Neutrophil (primary cell): ENCODE measurements around the gene RADIL.
"Not testable (repeated sequence)": the region's sequence is repeated elsewhere in the genome, so short reads cannot be mapped to it uniquely, and the experiment has no call there.

Experiments used
- H3K27ac ChIP-seq: fragments of 200-600 bp; sonication (generic); 2 replicates; pipeline ENCODE4 v1.5.1; 2016; ENCODE audit warnings: mild to moderate bottlenecking, moderate library complexity
- H3K27me3 ChIP-seq: fragments of 200-600 bp; sonication (generic); 2 replicates; pipeline ENCODE4 v1.6.0; 2016; ENCODE audit warnings: mild to moderate bottlenecking
- H3K36me3 ChIP-seq: fragments of 200-600 bp; sonication (generic); 2 replicates; pipeline ENCODE4 v1.5.1; 2017
- H3K4me1 ChIP-seq, 2 experiments: fragments of 200-600 bp in 1 of 2; sonication (generic) in 1 of 2; 1 replicate in 1 of 2; 2 replicates in 1 of 2; pipeline versions ENCODE4 v1.5.1 to v1.6.1; 2013 to 2016; ENCODE audit warnings: low read depth in 1 of 2, low read length in 1 of 2, mild to moderate bottlenecking in 1 of 2, moderate library complexity in 1 of 2; ENCODE audit not compliant: control insufficient read depth in 1 of 2, insufficient read depth in 1 of 2
- H3K4me3 ChIP-seq, 2 experiments: fragments of 200-600 bp in 1 of 2; sonication (generic) in 1 of 2; 1 replicate in 1 of 2; 2 replicates in 1 of 2; pipeline ENCODE4 v1.5.1; 2013 to 2016; ENCODE audit warnings: low read depth in 1 of 2, low read length in 1 of 2, mild to moderate bottlenecking in 1 of 2, moderate library complexity in 1 of 2
- H3K9me3 ChIP-seq: fragments of 200-600 bp; sonication (generic); 2 replicates; pipeline ENCODE4 v1.5.1; 2016
- CTCF ChIP-seq: fragments of 200-600 bp; sonication (generic); IDR thresholded peaks from 2 replicates; pipeline ENCODE4 v1.5.1; 2016; ENCODE audit warnings: antibody characterized with exemption

RADIL gene

GRCh38 chr7:4904346-4904745 lies 20.8 kb upstream of the RADIL start:
- H3K27ac ChIP-seq, result no peak overlapping the region
- H3K4me3 ChIP-seq, result no peak overlapping the region
- H3K27me3 ChIP-seq, result no peaks in the 10 kb centered on the region
- no peaks in the 10 kb centered on the region for H3K4me1 ChIP-seq
- no peaks in the 10 kb centered on the region for H3K9me3 ChIP-seq
- no peak for TF ChIP-seq CTCF
- H3K36me3 ChIP-seq, result no peaks in the 10 kb centered on the region

- H3K4me3 ChIP-seq, result no peak overlapping the region
- H3K27ac ChIP-seq, result no peak overlapping the region
- no peaks in the 10 kb centered on the region for H3K4me1 ChIP-seq
- H3K27me3 ChIP-seq, result no peaks in the 10 kb centered on the region
- no peaks in the 10 kb centered on the region for H3K36me3 ChIP-seq
- no peak for TF ChIP-seq CTCF
- no peaks in the 10 kb centered on the region for H3K9me3 ChIP-seq
Observed at GRCh38 chr7:4895766-4896165, 12.2 kb upstream of the RADIL start.

- Histone ChIP-seq H3K36me3 (no peaks in the 10 kb centered on the region), H3K27ac (no peak overlapping the region), H3K27me3 (peaks cover 3% of the 10 kb centered on the region), H3K4me1 (no peaks in the 10 kb centered on the region), H3K4me3 (no peak overlapping the region), H3K9me3 (no peaks in the 10 kb centered on the region)
- TF ChIP-seq CTCF, result no peak
Observed at GRCh38 chr7:4894482-4894881, 11.0 kb upstream of the RADIL start.

- no peak for TF ChIP-seq CTCF
- Histone ChIP-seq H3K4me3 (no peak overlapping the region), H3K36me3 (no peaks in the 10 kb centered on the region), H3K27ac (no peak overlapping the region), H3K9me3 (no peaks in the 10 kb centered on the region), H3K4me1 (no peaks in the 10 kb centered on the region), H3K27me3 (peaks cover 5% of the 10 kb centered on the region)
Observed at GRCh38 chr7:4893929-4894475, 10.5 kb upstream of the RADIL start.

GRCh38 chr7:4893188-4893587 lies 9.7 kb upstream of the RADIL start:
- H3K4me3 ChIP-seq, H3K36me3 ChIP-seq, H3K4me1 ChIP-seq, H3K27ac ChIP-seq, H3K9me3 ChIP-seq: not testable (repeated sequence)
- H3K27me3 ChIP-seq, result peaks cover 10% of the 10 kb centered on the region

- H3K27ac ChIP-seq, H3K4me1 ChIP-seq, H3K9me3 ChIP-seq, H3K4me3 ChIP-seq, H3K36me3 ChIP-seq: not testable (repeated sequence)
- H3K27me3 ChIP-seq, result peaks cover 11% of the 10 kb centered on the region
Observed at GRCh38 chr7:4891522-4891921, 8.0 kb upstream of the RADIL start.

- no peaks in the 10 kb centered on the region for H3K4me1 ChIP-seq
- TF ChIP-seq CTCF, result no peak
- no peak overlapping the region for H3K4me3 ChIP-seq
- no peak overlapping the region for H3K27ac ChIP-seq
- no peaks in the 10 kb centered on the region for H3K9me3 ChIP-seq
- no peaks in the 10 kb centered on the region for H3K36me3 ChIP-seq
- peaks cover 22% of the 10 kb centered on the region for H3K27me3 ChIP-seq
Observed at GRCh38 chr7:4889682-4890081, 6.2 kb upstream of the RADIL start.
